ENCODE measurements around the gene ANLN.

The ANLN gene

GRCh38 chr7:36409180-36409579, 19.5 kb downstream of the ANLN start:
- H3K9me3 Mint-ChIP-seq = no peaks in the 10 kb centered on the region
- no peaks in the 10 kb centered on the region for H3K27me3 Mint-ChIP-seq
- no peak overlapping the region for H3K27ac Mint-ChIP-seq
- intact Hi-C loops (cut with micrococcal nuclease) = no loop called here
- H3K4me1 Mint-ChIP-seq (ENCODE audit: low read depth) = peaks cover 5% of the 10 kb centered on the region
- H3K4me3 Mint-ChIP-seq = no peak overlapping the region
- H3K36me3 Mint-ChIP-seq (ENCODE audit: low read depth) = no peaks in the 10 kb centered on the region

- Mint-ChIP-seq H3K27me3 (no peaks in the 10 kb centered on the region), H3K27ac (no peak overlapping the region), H3K36me3 (ENCODE audit: low read depth) (no peaks in the 10 kb centered on the region), H3K4me3 (no peak overlapping the region), H3K4me1 (ENCODE audit: low read depth) (no peaks in the 10 kb centered on the region), H3K9me3 (no peaks in the 10 kb centered on the region)
- intact Hi-C loops (cut with micrococcal nuclease) = no loop called here
Observed at GRCh38 chr7:36415144-36415543, 25.5 kb downstream of the ANLN start.

GRCh38 chr7:36416251-36416650, 26.6 kb downstream of the ANLN start:
- Mint-ChIP-seq H3K27me3 (no peaks in the 10 kb centered on the region), H3K9me3 (no peaks in the 10 kb centered on the region), H3K4me3 (no peak overlapping the region), H3K4me1 (ENCODE audit: low read depth) (no peaks in the 10 kb centered on the region), H3K27ac (no peak overlapping the region), H3K36me3 (ENCODE audit: low read depth) (no peaks in the 10 kb centered on the region)
- intact Hi-C loops (cut with micrococcal nuclease) = no loop called here

GRCh38 chr7:36420307-36420706, 30.6 kb downstream of the ANLN start:
- Mint-ChIP-seq H3K27ac (no peak overlapping the region), H3K27me3 (no peaks in the 10 kb centered on the region), H3K9me3 (no peaks in the 10 kb centered on the region), H3K36me3 (ENCODE audit: low read depth) (no peaks in the 10 kb centered on the region), H3K4me1 (ENCODE audit: low read depth) (no peaks in the 10 kb centered on the region), H3K4me3 (no peak overlapping the region)
- intact Hi-C loops (cut with micrococcal nuclease) = no loop called here

- H3K36me3 Mint-ChIP-seq (ENCODE audit: low read depth) = no peaks in the 10 kb centered on the region
- H3K27me3 Mint-ChIP-seq = no peaks in the 10 kb centered on the region
- intact Hi-C loops (cut with micrococcal nuclease) = no loop called here
- H3K27ac Mint-ChIP-seq = no peak overlapping the region
- no peaks in the 10 kb centered on the region for H3K9me3 Mint-ChIP-seq
- H3K4me1 Mint-ChIP-seq (ENCODE audit: low read depth) = no peaks in the 10 kb centered on the region
- H3K4me3 Mint-ChIP-seq = no peak overlapping the region
Observed at GRCh38 chr7:36422072-36422471, 32.4 kb downstream of the ANLN start.

GRCh38 chr7:36423633-36424032, 34.0 kb downstream of the ANLN start:
- no peak overlapping the region for H3K27ac Mint-ChIP-seq
- H3K4me3 Mint-ChIP-seq = no peak overlapping the region
- no peaks in the 10 kb centered on the region for H3K4me1 Mint-ChIP-seq (ENCODE audit: low read depth)
- intact Hi-C loops (cut with micrococcal nuclease) = no loop called here
- no peaks in the 10 kb centered on the region for H3K36me3 Mint-ChIP-seq (ENCODE audit: low read depth)
- H3K9me3 Mint-ChIP-seq = no peaks in the 10 kb centered on the region
- H3K27me3 Mint-ChIP-seq = no peaks in the 10 kb centered on the region

- H3K27me3 Mint-ChIP-seq = no peaks in the 10 kb centered on the region
- H3K4me1 Mint-ChIP-seq (ENCODE audit: low read depth) = no peaks in the 10 kb centered on the region
- no peak overlapping the region for H3K4me3 Mint-ChIP-seq
- no peaks in the 10 kb centered on the region for H3K9me3 Mint-ChIP-seq
- no peak overlapping the region for H3K27ac Mint-ChIP-seq
- intact Hi-C loops (cut with micrococcal nuclease) = no loop called here
- peaks cover 7% of the 10 kb centered on the region for H3K36me3 Mint-ChIP-seq (ENCODE audit: low read depth)
Observed at GRCh38 chr7:36430186-36430585, 40.5 kb downstream of the ANLN start.

GRCh38 chr7:36430881-36431280, 41.2 kb downstream of the ANLN start:
- intact Hi-C loops (cut with micrococcal nuclease) = no loop called here
- H3K4me1 Mint-ChIP-seq (ENCODE audit: low read depth) = no peaks in the 10 kb centered on the region
- H3K27ac Mint-ChIP-seq = no peak overlapping the region
- no peaks in the 10 kb centered on the region for H3K27me3 Mint-ChIP-seq
- H3K4me3 Mint-ChIP-seq = no peak overlapping the region
- peaks cover 7% of the 10 kb centered on the region for H3K36me3 Mint-ChIP-seq (ENCODE audit: low read depth)
- no peaks in the 10 kb centered on the region for H3K9me3 Mint-ChIP-seq

- Mint-ChIP-seq H3K27ac (no peak overlapping the region), H3K27me3 (no peaks in the 10 kb centered on the region), H3K4me1 (ENCODE audit: low read depth) (no peaks in the 10 kb centered on the region), H3K36me3 (ENCODE audit: low read depth) (no peaks in the 10 kb centered on the region), H3K9me3 (no peaks in the 10 kb centered on the region), H3K4me3 (no peak overlapping the region)
- intact Hi-C loops (cut with micrococcal nuclease) = no loop called here
Observed at GRCh38 chr7:36438211-36438610, 48.5 kb downstream of the ANLN start.

- intact Hi-C loops (cut with micrococcal nuclease) = no loop called here
- no peaks in the 10 kb centered on the region for H3K9me3 Mint-ChIP-seq
- H3K4me3 Mint-ChIP-seq = no peak overlapping the region
- no peaks in the 10 kb centered on the region for H3K27me3 Mint-ChIP-seq
- H3K4me1 Mint-ChIP-seq (ENCODE audit: low read depth) = no peaks in the 10 kb centered on the region
- no peak overlapping the region for H3K27ac Mint-ChIP-seq
- H3K36me3 Mint-ChIP-seq (ENCODE audit: low read depth) = no peaks in the 10 kb centered on the region
Observed at GRCh38 chr7:36439624-36440023, 50.0 kb downstream of the ANLN start.

- H3K27me3 Mint-ChIP-seq = no peaks in the 10 kb centered on the region
- H3K9me3 Mint-ChIP-seq = no peaks in the 10 kb centered on the region
- intact Hi-C loops (cut with micrococcal nuclease) = no loop called here
- H3K4me3 Mint-ChIP-seq = no peak overlapping the region
- no peaks in the 10 kb centered on the region for H3K4me1 Mint-ChIP-seq (ENCODE audit: low read depth)
- H3K27ac Mint-ChIP-seq = no peak overlapping the region
- H3K36me3 Mint-ChIP-seq (ENCODE audit: low read depth) = no peaks in the 10 kb centered on the region
Observed at GRCh38 chr7:36440880-36441279, 51.2 kb downstream of the ANLN start.

- intact Hi-C loops (cut with micrococcal nuclease) = no loop called here
- Mint-ChIP-seq H3K4me1 (ENCODE audit: low read depth) (no peaks in the 10 kb centered on the region), H3K36me3 (ENCODE audit: low read depth) (peaks cover 5% of the 10 kb centered on the region), H3K27me3 (no peaks in the 10 kb centered on the region), H3K9me3 (no peaks in the 10 kb centered on the region), H3K4me3 (no peak overlapping the region), H3K27ac (no peak overlapping the region)
Observed at GRCh38 chr7:36441344-36442022, 51.8 kb downstream of the ANLN start.

- Mint-ChIP-seq H3K4me1 (ENCODE audit: low read depth) (no peaks in the 10 kb centered on the region), H3K9me3 (no peaks in the 10 kb centered on the region), H3K27me3 (no peaks in the 10 kb centered on the region), H3K36me3 (ENCODE audit: low read depth) (peaks cover 12% of the 10 kb centered on the region), H3K27ac (no peak overlapping the region), H3K4me3 (no peak overlapping the region)
- intact Hi-C loops (cut with micrococcal nuclease) = no loop called here
Observed at GRCh38 chr7:36448781-36449379, 59.2 kb downstream of the ANLN start.

GRCh38 chr7:36449685-36450084, 60.0 kb downstream of the ANLN start:
- H3K27ac Mint-ChIP-seq = no peak overlapping the region
- intact Hi-C loops (cut with micrococcal nuclease) = no loop called here
- no peaks in the 10 kb centered on the region for H3K9me3 Mint-ChIP-seq
- H3K36me3 Mint-ChIP-seq (ENCODE audit: low read depth) = peaks cover 12% of the 10 kb centered on the region
- no peaks in the 10 kb centered on the region for H3K4me1 Mint-ChIP-seq (ENCODE audit: low read depth)
- H3K27me3 Mint-ChIP-seq = no peaks in the 10 kb centered on the region
- no peak overlapping the region for H3K4me3 Mint-ChIP-seq

GRCh38 chr7:36453769-36454168, 64.1 kb downstream of the ANLN start:
- Mint-ChIP-seq H3K4me3 (no peak overlapping the region), H3K36me3 (ENCODE audit: low read depth) (peaks cover 6% of the 10 kb centered on the region), H3K27ac (no peak overlapping the region), H3K27me3 (no peaks in the 10 kb centered on the region), H3K9me3 (no peaks in the 10 kb centered on the region), H3K4me1 (ENCODE audit: low read depth) (no peaks in the 10 kb centered on the region)
- intact Hi-C loops (cut with micrococcal nuclease) = no loop called here

Measured in dendritic cell treated with granulocyte-macrophage colony-stimulating factor and Interleukin-4, amounts not matched to agents 40 ng/mL and 50 ng/mL, for 4 days (primary cell).